ENCODE measurements around the gene ZNF212.

ZNF212 gene

DNA sequence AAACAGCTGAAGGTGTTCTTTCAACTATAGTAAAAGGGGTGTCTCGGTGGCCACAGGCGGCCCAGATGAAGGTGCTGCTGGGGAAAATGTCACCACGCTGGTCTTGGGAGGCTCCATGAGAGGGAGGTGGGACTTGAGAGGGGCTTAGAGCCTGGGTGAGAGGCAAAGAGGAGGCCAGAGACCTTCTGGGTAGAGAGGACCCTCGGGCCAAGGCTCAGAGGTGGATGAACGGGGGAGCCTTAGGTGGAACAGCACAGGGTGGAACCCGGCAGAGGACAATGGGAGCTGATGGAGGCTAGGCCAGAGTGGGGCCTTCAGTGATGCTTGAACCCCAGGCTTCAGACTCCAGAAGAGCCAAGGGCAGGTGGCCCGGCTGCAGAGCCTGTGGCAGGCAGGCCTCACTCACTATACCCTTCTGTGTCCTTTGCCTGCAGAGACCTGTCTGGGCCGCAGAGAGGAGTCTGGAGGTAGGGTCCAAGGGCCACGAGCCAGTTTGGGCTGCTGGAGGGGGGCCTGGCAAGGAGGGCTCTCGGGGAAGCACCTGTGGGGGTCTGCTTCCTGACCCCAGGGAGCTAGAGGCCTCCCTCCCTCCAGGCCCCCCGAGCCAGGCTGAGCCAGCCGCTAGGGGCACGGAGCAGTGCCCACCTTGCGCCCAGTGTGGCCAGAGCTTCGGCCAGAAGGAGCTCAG lies 54.6 kb downstream of the ZNF212 start:
- peaks cover 3% of the 10 kb centered on the region for H3K36me3 Mint-ChIP-seq (ENCODE audit: low read depth)
- no peak overlapping the region for H3K4me3 Mint-ChIP-seq
- no peaks in the 10 kb centered on the region for H3K27me3 Mint-ChIP-seq
- DNase-seq, result no peak
- no peak for ATAC-seq
- H3K4me1 Mint-ChIP-seq, result peaks cover 19% of the 10 kb centered on the region
- no peaks in the 10 kb centered on the region for H3K9me3 Mint-ChIP-seq
- no peak overlapping the region for H3K27ac Mint-ChIP-seq

GRCh38 chr7:149294634-149295480 lies 55.4 kb downstream of the ZNF212 start:
- H3K4me3 Mint-ChIP-seq, result no peak overlapping the region
- H3K4me1 Mint-ChIP-seq, result peaks cover 19% of the 10 kb centered on the region
- H3K36me3 Mint-ChIP-seq (ENCODE audit: low read depth), result peaks cover 3% of the 10 kb centered on the region
- H3K9me3 Mint-ChIP-seq, result no peaks in the 10 kb centered on the region
- ATAC-seq (no peak), DNase-seq (no peak)
- no peak overlapping the region for H3K27ac Mint-ChIP-seq
- H3K27me3 Mint-ChIP-seq, result no peaks in the 10 kb centered on the region

DNA sequence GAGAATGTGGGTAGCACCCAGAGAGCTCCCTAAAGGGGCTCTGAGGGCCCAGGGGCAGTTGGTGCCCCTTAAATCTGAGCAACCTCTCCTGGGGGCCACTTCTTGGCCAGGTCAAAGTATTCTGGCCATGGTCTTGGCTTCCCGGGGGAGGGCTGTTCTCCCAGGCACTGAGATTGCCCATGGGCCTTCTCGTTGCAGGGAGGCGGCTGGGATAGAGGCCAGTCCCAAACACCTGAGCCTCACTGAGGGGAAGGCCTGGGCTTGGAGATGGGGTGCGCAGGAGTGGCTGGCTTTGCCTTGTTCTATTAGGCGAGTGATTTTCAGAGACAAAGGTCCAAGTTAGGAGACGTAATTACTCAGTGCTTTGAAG lies 56.0 kb downstream of the ZNF212 start:
- DNase-seq (no peak), ATAC-seq (no peak)
- H3K4me1 Mint-ChIP-seq, result peaks cover 19% of the 10 kb centered on the region
- no peaks in the 10 kb centered on the region for H3K9me3 Mint-ChIP-seq
- H3K4me3 Mint-ChIP-seq, result no peak overlapping the region
- no peak overlapping the region for H3K27ac Mint-ChIP-seq
- no peaks in the 10 kb centered on the region for H3K27me3 Mint-ChIP-seq
- peaks cover 3% of the 10 kb centered on the region for H3K36me3 Mint-ChIP-seq (ENCODE audit: low read depth)

GRCh38 chr7:149296368-149296767 lies 56.9 kb downstream of the ZNF212 start:
- Mint-ChIP-seq H3K4me1 (peaks cover 16% of the 10 kb centered on the region), H3K9me3 (no peaks in the 10 kb centered on the region), H3K27me3 (no peaks in the 10 kb centered on the region), H3K27ac (peak overlapping the region; percentile 93), H3K4me3 (no peak overlapping the region), H3K36me3 (ENCODE audit: low read depth) (peaks cover 3% of the 10 kb centered on the region)
- DNase-seq (no peak), ATAC-seq (no peak)

DNA sequence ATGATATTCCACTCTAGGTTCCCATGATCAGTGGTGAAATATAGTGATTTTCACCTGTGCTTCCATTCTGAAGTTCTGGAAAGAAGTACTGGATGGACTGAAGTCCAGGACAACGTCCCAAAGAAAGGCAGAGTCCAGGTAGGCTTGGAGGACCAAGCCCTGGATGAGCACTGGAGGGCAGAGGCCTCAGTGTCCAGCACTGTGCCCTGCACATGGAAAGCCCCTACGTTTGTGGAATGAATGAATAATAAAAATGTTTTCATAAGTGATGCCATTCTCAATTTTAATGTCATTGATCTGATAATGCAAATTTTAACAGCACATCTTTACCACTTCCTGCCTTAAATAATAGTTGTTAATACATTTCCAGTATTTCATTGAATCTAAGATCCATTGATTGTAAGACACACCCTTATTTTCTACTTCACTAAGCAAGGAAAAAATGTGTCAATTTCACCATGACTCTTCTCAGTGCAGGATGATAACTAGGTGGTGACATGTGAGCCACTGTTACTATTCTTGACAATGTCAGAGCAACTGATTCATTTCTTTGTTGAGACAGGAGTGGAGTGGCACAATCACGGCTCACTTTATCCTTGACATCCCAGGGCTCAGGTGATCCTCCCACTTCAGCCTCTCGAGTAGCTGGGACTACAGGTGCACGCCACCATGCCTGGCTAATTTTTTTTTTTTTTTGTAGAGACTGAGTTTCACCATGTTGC lies 57.7 kb downstream of the ZNF212 start:
- Mint-ChIP-seq H3K4me3 (no peak overlapping the region), H3K36me3 (ENCODE audit: low read depth) (peaks cover 3% of the 10 kb centered on the region), H3K9me3 (no peaks in the 10 kb centered on the region), H3K27ac (peak overlapping the region; percentile 93), H3K27me3 (no peaks in the 10 kb centered on the region), H3K4me1 (peaks cover 16% of the 10 kb centered on the region)
- DNase-seq (no peak), ATAC-seq (peak; percentile 81)

DNA sequence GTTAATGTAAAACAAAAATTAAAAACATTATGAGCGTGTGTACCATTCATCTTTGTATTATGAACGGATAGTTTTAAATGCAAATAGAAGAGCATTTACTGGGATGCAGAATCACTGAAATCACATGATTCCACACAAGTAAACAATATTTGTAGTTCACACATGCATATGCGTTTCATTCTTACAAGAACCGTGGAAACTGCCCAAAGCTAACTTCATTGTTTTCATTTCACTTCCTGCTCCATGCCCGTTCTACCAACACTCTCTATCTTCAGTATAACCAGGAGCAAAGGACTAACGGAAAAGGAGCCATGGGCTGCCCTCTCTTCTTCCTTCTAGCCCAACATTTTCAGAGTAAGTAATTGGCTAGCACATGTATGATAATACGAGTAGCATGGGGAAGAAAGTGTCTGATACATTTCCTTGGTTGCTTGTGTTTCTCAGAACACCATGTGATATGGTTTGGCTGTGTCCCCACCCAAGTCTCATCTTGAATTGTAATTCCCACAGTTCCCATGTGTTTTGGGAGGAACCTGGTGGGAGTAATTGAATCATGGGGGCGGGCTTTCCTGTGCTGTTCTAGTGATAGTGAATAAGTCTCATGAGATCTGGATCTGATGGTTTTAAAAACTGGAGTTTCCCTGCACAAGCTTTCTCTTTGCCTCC lies 61.3 kb downstream of the ZNF212 start:
- DNase-seq (no peak), ATAC-seq (no peak)
- H3K9me3 Mint-ChIP-seq, result no peaks in the 10 kb centered on the region
- no peak overlapping the region for H3K4me3 Mint-ChIP-seq
- no peak overlapping the region for H3K27ac Mint-ChIP-seq
- peaks cover 3% of the 10 kb centered on the region for H3K36me3 Mint-ChIP-seq (ENCODE audit: low read depth)
- H3K27me3 Mint-ChIP-seq, result no peaks in the 10 kb centered on the region
- peaks cover 16% of the 10 kb centered on the region for H3K4me1 Mint-ChIP-seq

DNA sequence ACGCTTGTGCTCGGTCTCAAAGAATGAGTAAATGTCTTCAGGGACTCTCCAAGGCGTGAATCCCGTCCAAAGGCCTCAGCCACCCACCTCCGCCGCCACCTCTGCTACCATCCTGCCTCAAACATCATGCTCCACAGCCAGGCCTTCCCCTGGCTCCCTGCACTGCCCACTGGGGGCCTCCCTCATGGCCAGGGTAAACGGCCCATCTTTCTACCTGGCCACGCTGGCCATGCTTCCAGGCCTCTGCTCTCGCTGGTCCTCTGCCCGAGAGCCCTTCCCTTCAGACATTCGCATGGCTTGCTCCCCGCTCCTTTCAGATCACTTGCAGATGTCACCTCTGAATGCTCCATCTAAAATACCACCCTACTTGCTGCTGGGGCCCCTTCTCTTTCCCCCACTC lies 62.8 kb downstream of the ZNF212 start:
- no peaks in the 10 kb centered on the region for H3K27me3 Mint-ChIP-seq
- H3K4me3 Mint-ChIP-seq, result no peak overlapping the region
- DNase-seq (no peak), ATAC-seq (no peak)
- no peaks in the 10 kb centered on the region for H3K9me3 Mint-ChIP-seq
- H3K36me3 Mint-ChIP-seq (ENCODE audit: low read depth), result no peaks in the 10 kb centered on the region
- H3K4me1 Mint-ChIP-seq, result peaks cover 9% of the 10 kb centered on the region
- H3K27ac Mint-ChIP-seq, result no peak overlapping the region

DNA sequence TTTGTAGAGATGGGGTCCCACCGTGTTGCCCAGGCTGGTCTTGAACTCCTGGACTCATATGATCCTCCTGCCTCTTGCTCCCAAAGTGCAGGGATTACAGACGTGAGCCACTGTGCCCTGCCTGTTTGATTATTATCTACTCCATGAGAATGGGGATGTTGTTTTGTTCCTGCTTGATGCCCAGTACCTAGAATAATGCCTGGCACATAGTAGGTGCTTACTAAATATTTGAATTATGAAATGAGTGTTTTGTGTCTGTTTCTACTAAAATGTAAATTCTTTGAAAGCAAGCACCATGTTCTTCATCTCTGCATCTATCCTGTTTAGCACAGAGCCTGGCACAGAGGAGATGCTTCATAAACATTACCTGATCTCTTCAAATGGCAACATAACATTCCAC lies 63.4 kb downstream of the ZNF212 start:
- H3K36me3 Mint-ChIP-seq (ENCODE audit: low read depth), result no peaks in the 10 kb centered on the region
- no peaks in the 10 kb centered on the region for H3K9me3 Mint-ChIP-seq
- no peak overlapping the region for H3K4me3 Mint-ChIP-seq
- no peak for DNase-seq
- no peak for ATAC-seq
- H3K27me3 Mint-ChIP-seq, result no peaks in the 10 kb centered on the region
- H3K27ac Mint-ChIP-seq, result no peak overlapping the region
- H3K4me1 Mint-ChIP-seq, result peaks cover 3% of the 10 kb centered on the region

DNA sequence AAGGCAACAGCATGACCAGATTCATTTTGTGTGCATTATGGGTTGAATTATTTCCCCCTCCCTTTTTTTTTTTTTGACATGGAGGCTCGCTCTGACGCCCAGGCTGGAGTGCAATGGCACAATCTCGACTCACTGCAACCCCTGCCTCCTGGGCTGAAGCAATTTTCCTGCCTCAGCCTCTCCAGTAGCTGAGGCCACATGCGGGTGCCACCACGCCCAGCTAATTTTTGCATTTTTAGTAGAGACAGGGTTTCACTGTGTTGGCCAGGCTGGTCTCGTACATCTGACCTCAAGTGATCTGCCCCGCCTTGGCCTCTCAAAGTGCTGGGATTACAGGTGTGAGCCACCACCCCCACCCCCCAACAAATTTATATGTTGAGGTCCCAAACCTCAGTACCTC lies 64.6 kb downstream of the ZNF212 start:
- ATAC-seq (no peak), DNase-seq (no peak)
- no peak overlapping the region for H3K4me3 Mint-ChIP-seq
- H3K4me1 Mint-ChIP-seq, result no peaks in the 10 kb centered on the region
- H3K36me3 Mint-ChIP-seq (ENCODE audit: low read depth), result no peaks in the 10 kb centered on the region
- H3K27me3 Mint-ChIP-seq, result no peaks in the 10 kb centered on the region
- H3K27ac Mint-ChIP-seq, result no peak overlapping the region
- no peaks in the 10 kb centered on the region for H3K9me3 Mint-ChIP-seq
